Hepatic stellate cell (primary cell): ENCODE measurements around the gene KRTAP3-1.
"Not testable (repeated sequence)": the region's sequence is repeated elsewhere in the genome, so short reads cannot be mapped to it uniquely, and the experiment has no call there.

Source experiments
- DNase-seq: peaks from one replicate; pipeline ENCODE4 v3.0.0; 2011; ENCODE audit warnings: low spot score

KRTAP3-1 gene

DNA sequence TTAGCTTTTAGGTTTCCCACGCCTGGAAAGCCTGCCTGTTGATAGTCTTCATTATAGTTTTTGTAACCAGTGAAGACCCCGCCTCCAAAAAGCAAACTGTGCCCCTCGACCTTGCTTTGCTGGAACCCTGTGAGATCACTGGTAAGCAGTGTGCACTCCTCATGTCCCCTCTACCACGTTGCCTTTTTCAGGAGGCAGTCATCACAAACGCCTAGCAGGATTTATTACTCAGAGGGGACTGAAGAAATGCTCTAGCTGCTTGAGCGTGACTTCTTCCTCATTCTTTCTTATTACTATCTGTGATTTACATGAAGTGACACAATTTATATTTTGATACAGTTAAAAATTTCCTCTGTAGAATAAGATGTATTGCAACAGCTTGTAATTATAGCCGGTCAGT lies 6.5 kb upstream of the KRTAP3-1 start:
- DNase-seq, result no peak

GRCh38 chr17:41013606-41014005 lies 4.7 kb upstream of the KRTAP3-1 start:
- DNase-seq, result no peak

DNA sequence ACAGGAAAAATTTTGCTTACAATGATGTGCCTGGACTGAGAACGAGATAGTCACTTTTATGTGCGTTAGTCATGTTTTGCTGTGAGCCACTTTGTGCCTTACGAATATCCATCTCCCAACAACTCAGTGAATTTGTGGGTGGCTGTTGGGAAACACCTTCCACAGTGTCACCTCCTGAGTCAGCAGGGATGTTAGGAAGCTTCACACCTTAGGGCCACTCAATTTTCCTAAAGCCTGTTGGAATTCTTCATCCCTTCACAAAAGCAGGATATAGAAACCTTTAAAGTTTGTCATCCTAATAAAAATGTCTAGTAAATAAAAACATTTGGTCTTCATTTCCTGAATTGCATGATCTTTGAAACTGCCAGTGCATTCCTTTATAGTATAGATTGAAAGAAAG lies 4.3 kb upstream of the KRTAP3-1 start:
- no peak for DNase-seq

DNA sequence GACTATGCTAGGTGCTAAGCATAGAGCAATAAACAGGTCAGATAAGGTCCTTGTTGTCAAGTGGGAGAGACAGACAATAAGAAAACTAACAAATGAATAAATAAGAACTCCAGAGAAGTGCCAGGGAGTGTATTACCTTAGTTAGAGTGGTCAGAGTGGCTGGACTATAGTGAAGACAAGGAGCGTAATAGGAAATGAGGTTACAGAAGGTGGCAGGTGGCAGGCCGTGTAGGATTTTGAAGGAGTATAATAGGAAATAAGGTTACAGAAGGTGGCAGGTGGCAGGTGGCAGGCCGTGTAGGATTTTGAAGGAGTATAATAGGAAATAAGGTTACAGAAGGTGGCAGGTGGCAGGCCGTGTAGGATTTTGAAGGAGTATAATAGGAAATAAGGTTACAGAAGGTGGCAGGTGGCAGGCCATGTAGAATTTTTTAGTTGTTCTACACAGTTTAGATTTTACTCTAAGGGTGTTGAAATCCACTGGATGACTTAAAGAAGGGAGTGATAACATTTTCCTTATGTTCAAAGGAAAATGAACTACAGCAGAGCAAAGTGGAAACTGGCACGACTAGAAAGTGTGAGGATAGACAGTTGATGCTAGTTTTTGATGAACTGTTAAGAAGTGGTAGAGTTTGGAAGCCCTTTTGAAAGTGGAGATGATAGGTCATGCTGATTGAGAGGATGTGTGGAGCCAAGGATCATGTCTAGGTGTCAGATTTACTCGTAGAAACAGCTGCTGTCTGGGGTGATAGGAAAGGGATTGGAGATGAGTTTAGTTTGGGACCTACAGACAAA lies 3.6 kb upstream of the KRTAP3-1 start:
- no peak for DNase-seq

DNA sequence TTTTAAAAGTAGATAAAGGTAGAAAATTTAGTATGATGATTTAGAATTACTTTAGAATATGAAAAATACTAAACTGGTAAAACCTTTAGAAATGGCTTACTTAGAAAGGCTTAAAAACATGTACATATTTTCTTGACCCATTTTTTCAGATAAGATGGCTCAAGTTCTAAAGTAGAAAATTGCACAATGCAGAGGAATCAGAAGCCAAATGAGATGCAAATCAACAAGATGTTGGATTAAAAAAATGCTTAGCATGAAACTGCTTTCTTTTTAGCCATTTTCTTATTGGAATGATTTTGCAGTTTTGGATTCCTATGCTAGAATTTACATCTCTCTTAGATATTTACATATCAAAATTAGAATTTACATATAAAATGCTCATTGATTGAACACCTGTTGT lies 1.5 kb upstream of the KRTAP3-1 start:
- DNase-seq, result no peak

- DNase-seq, result no peak
Measured at GRCh38 chr17:41009936-41010335, 1.0 kb upstream of the KRTAP3-1 start.

DNA sequence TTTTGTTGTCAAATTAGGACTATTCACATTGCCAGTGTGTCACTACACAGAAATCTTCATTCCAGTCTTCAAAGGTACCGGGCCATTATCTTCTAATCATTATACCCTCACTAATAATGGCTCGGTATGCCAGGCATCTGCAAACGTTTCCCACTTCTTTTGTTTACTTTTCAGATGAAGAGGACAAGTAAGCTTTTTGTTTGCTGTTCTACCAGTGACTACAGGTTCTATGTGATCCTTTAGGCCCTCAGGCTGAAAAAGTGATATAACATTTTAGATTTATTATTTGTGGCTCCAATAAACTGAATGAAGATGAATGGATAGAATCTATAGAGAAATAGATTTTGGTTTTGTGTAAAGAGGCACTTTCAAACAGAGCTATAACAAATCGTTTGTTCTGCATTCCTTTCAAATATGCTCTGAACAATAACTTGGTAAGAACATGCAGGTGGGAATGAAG lies 403 bp upstream of the KRTAP3-1 start:
- no peak for DNase-seq

GRCh38 chr17:41004397-41004796 lies 4.5 kb downstream of the KRTAP3-1 start:
- DNase-seq, result no peak

- DNase-seq, result no peak
Measured at GRCh38 chr17:41003926-41004325, 5.0 kb downstream of the KRTAP3-1 start.

DNA sequence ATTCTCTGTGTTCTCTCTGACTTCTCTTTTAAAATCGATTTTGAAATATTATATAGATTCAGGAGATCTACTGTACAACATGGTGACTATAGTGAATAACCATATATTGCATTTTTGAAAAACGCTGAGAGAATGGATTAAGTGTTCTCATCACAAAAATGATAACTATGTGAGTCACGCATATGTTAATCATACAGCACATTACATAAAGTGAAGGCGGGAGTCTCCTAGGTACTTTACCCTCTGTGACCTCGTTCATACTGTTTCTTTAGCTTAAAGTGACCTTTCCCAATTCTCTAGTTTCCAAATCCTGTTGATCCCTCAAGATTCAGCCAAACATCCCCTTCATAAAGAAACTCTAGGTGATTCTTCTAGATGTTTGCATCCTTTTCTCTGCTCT lies 6.1 kb downstream of the KRTAP3-1 start:
- DNase-seq, result no peak

- no peak for DNase-seq
Measured at GRCh38 chr17:41001795-41002194, 7.1 kb downstream of the KRTAP3-1 start.

- DNase-seq, result not testable (repeated sequence)
Measured at GRCh38 chr17:40999563-40999962, 9.4 kb downstream of the KRTAP3-1 start, which contains the start of gene KRTAP3-2. Gene KRTAP3-2, minus strand, starts transcription at chr17:40999906. Its CDS starts 53 bp downstream, at chr17:40999853.

DNA sequence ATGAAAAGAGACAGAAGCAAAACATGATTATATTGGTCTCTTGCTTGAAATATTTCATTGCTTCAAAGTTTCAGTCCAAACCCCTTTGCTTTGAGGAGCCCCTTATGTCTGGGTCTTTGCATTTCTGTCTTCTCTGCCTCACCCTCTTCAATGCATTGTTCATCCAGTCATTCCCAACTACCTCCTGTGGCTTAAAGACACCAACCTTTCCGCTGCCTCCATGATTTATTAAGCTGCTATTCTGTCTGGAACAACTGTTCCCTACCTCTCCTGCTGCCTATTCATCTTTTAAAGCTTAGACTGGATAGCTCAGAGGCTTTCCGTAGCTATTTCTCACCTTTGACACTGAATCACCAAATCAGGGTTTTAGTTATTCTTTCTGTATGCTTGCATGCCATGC lies 11.6 kb downstream of the KRTAP3-1 start:
- DNase-seq, result no peak

- no peak for DNase-seq
Measured at GRCh38 chr17:40996829-40997228, 12.1 kb downstream of the KRTAP3-1 start.

GRCh38 chr17:40995116-40995515 lies 13.8 kb downstream of the KRTAP3-1 start:
- no peak for DNase-seq

- DNase-seq, result no peak
Measured at GRCh38 chr17:40993839-40994238, 15.1 kb downstream of the KRTAP3-1 start, which contains the start of gene KRTAP3-3. Gene KRTAP3-3, minus strand, starts transcription at chr17:40994164. Its CDS starts 67 bp downstream, at chr17:40994097.

DNA sequence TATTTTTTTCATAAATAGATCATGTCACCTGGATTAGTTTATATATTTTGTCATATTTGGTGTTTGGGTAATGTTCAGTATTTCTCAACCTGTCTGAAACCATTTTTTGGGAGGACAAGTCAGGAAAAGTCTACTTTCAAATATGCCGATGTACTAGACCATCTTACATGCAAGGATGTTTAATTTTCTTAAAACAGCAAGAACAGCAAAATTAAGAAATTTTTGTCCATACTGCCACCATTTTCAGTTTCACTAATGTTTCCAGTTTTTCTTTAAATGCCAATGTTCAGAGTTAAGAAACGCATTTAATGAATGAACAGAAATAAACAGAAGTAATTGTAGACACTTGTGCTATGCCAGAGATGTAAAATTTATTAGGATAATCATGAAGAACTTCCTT lies 15.8 kb downstream of the KRTAP3-1 start:
- DNase-seq, result no peak

GRCh38 chr17:40992666-40993065 lies 16.3 kb downstream of the KRTAP3-1 start:
- DNase-seq, result no peak

- DNase-seq, result no peak
Measured at GRCh38 chr17:40986920-40987319, 22.0 kb downstream of the KRTAP3-1 start.

DNA sequence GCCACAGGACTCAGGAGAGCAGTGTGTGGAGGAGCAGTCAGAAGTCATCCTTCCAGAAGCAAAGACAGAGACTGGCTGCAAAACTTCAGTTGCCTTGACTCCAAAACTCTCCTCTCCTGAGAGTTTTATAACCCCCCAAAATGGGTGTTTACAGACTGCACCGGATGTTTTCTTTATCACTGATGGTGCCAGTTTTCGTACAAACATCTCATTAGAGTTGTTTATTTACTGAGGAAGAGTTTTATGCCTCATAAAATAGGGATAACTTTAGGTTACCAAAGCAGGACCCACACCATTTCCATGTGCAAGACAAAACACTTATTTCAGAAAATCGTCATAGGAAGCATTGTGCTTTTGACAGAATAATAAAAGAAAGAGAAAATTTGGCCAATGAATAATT lies 24.7 kb downstream of the KRTAP3-1 start, which contains the start of gene KRT40:
Gene KRT40, minus strand, starts transcription at position 101 of the 400 bp plus-strand sequence. Its CDS starts 53 bp downstream, at position 48.
- DNase-seq, result no peak

DNA sequence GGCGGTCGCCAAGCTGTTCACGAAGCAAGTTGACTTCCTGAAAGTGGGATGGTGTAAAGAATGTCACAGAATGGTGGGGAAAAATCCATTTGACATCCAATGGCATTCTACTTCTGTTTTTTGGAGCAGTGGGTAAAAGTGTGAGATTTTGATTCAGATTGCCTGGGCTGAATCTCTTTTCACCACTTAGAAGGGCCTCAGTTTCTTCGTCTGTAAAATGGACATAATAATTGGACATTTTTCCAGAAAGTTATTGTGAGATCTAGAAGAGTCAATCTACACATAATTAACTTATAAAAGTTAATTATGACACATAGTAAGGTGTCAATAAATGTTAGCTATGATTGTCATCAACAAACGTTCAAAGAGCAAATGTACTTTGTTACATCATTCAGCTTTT lies 27.8 kb downstream of the KRTAP3-1 start:
- no peak for DNase-seq

GRCh38 chr17:40980596-40980995 lies 28.3 kb downstream of the KRTAP3-1 start:
- DNase-seq, result peak; percentile 38

GRCh38 chr17:40980117-40980516 lies 28.8 kb downstream of the KRTAP3-1 start:
- DNase-seq, result no peak
